ENCODE results near the gene PTPN23. TPM values are rescaled to one million over a fixed set of nuclear protein-coding genes. Genes with fewer than 3 reads are reported as not detected.

Gene PTPN23
- total and polyA plus RNA-seq, 8 donors, result 8.6 to 120 (median 27.6) TPM

DNA sequence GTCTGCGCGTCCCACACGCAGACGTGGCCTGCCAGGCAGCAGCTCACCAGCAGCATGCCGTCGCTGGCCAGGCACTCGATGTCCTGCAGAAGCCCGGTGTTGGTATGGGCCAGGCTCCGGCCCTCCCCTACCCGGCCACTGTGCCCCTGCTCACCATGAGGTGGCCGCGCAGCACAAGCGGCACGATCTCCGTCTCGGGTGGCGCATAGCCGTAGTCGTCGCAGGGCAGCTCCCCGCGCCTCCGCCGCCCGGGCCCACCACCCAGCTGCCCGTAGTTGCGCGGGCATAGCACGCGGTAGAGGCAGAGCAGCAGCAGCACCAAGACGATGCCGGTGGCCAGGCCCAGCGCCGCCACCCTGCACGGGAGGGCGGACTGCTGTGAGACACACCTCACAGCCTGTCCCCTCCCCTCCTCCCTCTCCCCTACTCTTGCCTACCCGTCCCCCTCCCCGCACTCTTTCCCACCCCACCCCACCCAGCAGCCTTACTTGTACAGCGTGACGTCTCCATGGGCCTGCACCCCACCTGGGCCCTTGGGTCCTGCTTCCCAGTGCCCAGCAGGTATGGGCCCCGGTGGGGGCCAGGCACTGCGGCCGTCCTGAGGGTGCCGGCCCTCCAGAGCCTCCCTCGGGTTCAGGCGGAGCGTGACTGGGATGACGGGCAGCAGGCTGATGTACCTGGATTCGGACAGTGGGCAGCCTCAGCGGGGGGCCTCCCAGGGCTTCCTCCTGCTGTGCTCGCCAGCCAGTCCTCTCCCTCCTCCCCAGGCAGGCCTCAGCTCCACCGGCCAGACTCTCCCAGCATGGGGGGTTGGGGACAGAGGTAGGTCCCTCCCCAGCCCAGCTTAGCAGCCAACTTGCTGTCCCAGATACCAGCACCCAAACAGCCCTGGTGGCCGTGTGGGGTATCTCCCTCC is 37.6 kb downstream of the PTPN23 start:
- intact Hi-C loops (cut with DNase I; ENCODE audit: low total_unique reads), result no loop called here
- H3K27ac ChIP-seq, result no peak overlapping the region
- peak in 1 of 2 donors; percentile 20 for DNase-seq
- peaks cover 12 to 31% (median 19%) of the 10 kb centered on the region in 4 donors for H3K4me1 ChIP-seq
- H3K4me3 ChIP-seq, result no peak overlapping the region
- H3K27me3 ChIP-seq, result no peaks in the 10 kb centered on the region
- peaks cover 47 to 86% (median 83%) of the 10 kb centered on the region in 4 donors for H3K36me3 ChIP-seq
- 89 to 91% (median 90%) methylated on average over 20 to 53 of the region's 53 CpGs for WGBS, 5 donors
- TF ChIP-seq EP300 (IDR thresholded peaks at IDR 0.05), result no peak
- TF ChIP-seq CTCF (IDR thresholded peaks at IDR 0.05), result no peak
- TF ChIP-seq POLR2A (IDR thresholded peaks at IDR 0.05), result no peak
- TF ChIP-seq POLR2AphosphoS5 (IDR thresholded peaks at IDR 0.05), result no peak
- no peaks in the 10 kb centered on the region for H3K9me3 ChIP-seq

GRCh38 chr3:47419083-47420043 is 38.5 kb downstream of the PTPN23 start:
- 85 to 94% (median 88%) methylated on average over 16 to 17 of the region's 17 CpGs for WGBS, 5 donors
- H3K27me3 ChIP-seq, result no peaks in the 10 kb centered on the region
- no peaks in the 10 kb centered on the region for H3K9me3 ChIP-seq
- DNase-seq, result no peak
- no peak overlapping the region for H3K27ac ChIP-seq
- H3K4me3 ChIP-seq, result no peak overlapping the region
- intact Hi-C loops (cut with DNase I; ENCODE audit: low total_unique reads), result loop anchor here (5.0 kb wide), 1 partner anchor 58 kb away; the partner anchor contains the start of gene SCAP
- no peak for TF ChIP-seq POLR2AphosphoS5 (IDR thresholded peaks at IDR 0.05)
- TF ChIP-seq POLR2A (IDR thresholded peaks at IDR 0.05), result no peak
- no peak for TF ChIP-seq CTCF (IDR thresholded peaks at IDR 0.05)
- TF ChIP-seq EP300 (IDR thresholded peaks at IDR 0.05), result no peak
- H3K4me1 ChIP-seq, result peaks cover 12 to 31% (median 23%) of the 10 kb centered on the region in 4 donors
- peaks cover 37 to 86% (median 83%) of the 10 kb centered on the region in 4 donors for H3K36me3 ChIP-seq

DNA sequence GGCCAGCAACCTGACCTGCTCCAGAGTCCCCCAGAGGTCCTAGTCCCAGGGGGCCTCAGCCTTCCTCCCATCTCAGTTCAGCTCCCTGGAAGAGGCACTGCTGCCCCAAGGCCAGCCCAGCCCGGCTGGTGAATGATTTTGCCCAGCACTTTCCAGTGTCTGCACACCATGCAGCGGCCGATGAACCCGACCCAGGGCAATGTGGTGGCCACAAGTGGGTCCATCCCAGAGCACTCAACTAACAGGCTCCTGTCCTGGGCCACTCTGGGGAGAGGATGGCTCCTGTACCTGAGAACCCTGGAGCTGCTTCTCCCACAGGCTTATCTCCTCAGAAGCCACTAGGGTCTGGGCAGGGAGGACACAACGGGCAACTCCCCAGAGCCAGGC is 39.2 kb downstream of the PTPN23 start:
- TF ChIP-seq POLR2AphosphoS5 (IDR thresholded peaks at IDR 0.05) (no peak), POLR2A (IDR thresholded peaks at IDR 0.05) (no peak), CTCF (IDR thresholded peaks at IDR 0.05) (no peak), EP300 (IDR thresholded peaks at IDR 0.05) (no peak)
- no peak overlapping the region for H3K27ac ChIP-seq
- intact Hi-C loops (cut with DNase I; ENCODE audit: low total_unique reads), result loop anchor here (5.0 kb wide), 1 partner anchor 57 kb away; the partner anchor contains the start of gene SCAP
- no peak for DNase-seq
- H3K36me3 ChIP-seq, result peaks cover 36 to 86% (median 83%) of the 10 kb centered on the region in 4 donors
- H3K9me3 ChIP-seq, result no peaks in the 10 kb centered on the region
- no peak overlapping the region for H3K4me3 ChIP-seq
- no peaks in the 10 kb centered on the region for H3K27me3 ChIP-seq
- peaks cover 12 to 35% (median 28%) of the 10 kb centered on the region in 4 donors for H3K4me1 ChIP-seq
- WGBS, 5 donors, result 87 to 97% (median 91%) methylated on average over 5 of the region's 5 CpGs
